Neural crest cell (in vitro differentiated cells): ENCODE results near the gene AATK. TPM values are rescaled to one million over a fixed set of nuclear protein-coding genes. Genes with fewer than 3 reads are reported as not detected.
A peak's percentile ranks its signal among the peaks of the same experiment; 100 is the strongest.
"Not testable (repeated sequence)": the region's sequence is repeated elsewhere in the genome, so short reads cannot be mapped to it uniquely, and the experiment has no call there.

Experiments
- DNase-seq: peaks from one replicate; pipeline ENCODE4 v3.0.0; 2021; ENCODE audit warnings: low read depth, mixed read lengths, low spot score
- H3K27ac Mint-ChIP-seq: one replicate; pipeline ENCODE4 v1.8.0; 2021; ENCODE audit warnings: mild to moderate bottlenecking, mixed read lengths; ENCODE audit not compliant: unreplicated experiment
- H3K27me3 Mint-ChIP-seq: 2 replicates; pipeline ENCODE4 v1.8.0; 2021; ENCODE audit warnings: low read depth, mild to moderate bottlenecking, mixed read lengths
- H3K36me3 Mint-ChIP-seq: 2 replicates; pipeline ENCODE4 v1.8.0; 2021; ENCODE audit warnings: low read depth, mild to moderate bottlenecking, mixed read lengths
- H3K4me1 Mint-ChIP-seq: 2 replicates; pipeline ENCODE4 v1.8.0; 2021; ENCODE audit warnings: mixed read lengths
- H3K4me3 Mint-ChIP-seq: one replicate; pipeline ENCODE4 v1.8.0; 2021; ENCODE audit warnings: mild to moderate bottlenecking, mixed read lengths
- H3K9me3 Mint-ChIP-seq: 2 replicates; pipeline ENCODE4 v1.8.0; 2021; ENCODE audit warnings: mixed read lengths
- total RNA-seq: library from RNA; stranded (reverse); gene quantifications from 2 replicates; pipeline ENCODE4 v1.2.1, GENCODE V29; 2021
- TF ChIP-seq, protein P1 (sequence below): fragments of 200-600 bp; sonication (generic); conservative IDR thresholded peaks from 2 replicates; pipeline ENCODE4 v1.5.0; 2021; ENCODE audit warnings: antibody characterized with exemption, mild to moderate bottlenecking

AATK gene
- total RNA-seq, 1 donor from 2014 or later = 6.0 TPM

DNA sequence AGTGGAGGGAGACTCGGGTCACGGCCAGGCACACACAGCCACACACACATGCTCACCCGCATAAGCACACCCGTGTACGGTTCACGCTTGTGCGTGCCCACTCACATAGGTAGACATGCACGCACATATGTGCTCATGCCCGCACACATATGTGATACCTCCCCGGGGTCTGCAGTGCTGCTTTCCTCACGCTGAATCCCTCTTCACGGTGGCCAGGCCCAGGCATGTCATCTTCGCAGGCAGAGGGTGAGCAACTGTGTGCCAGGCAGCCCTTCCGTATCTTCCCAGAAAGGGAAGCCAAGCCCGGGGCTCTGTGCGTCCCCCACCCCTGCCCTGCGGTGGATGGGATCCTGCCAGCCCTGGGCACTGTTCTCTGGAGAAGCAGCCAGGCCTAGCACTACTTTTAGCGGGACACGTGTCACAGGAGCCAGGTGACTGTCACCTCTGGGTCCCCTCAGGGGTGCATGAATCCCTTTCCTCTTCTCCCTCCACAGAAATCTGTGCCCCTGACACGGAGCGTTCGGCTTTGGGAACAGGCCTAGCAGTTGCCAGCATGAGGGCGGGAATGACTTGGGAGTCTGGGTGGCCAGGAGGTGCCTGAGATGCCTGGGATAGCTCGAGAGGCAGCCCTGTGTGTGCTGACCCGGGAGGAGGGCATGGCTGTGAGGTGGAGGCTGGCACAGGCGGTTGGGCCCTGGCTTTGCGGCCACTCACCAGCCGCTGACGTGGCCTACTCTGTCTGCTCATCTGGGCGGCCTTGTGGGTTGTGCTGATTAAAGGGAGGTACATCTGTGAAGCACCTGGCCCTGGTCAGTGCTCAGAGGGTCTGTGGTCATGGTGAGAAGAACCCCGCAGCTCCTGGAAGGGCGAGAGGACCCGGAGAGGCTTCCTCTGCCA is 83.6 kb downstream of the AATK start:
- no peaks in the 10 kb centered on the region for H3K36me3 Mint-ChIP-seq
- no peaks in the 10 kb centered on the region for H3K27me3 Mint-ChIP-seq
- peaks cover 5% of the 10 kb centered on the region for H3K4me1 Mint-ChIP-seq
- H3K9me3 Mint-ChIP-seq = no peaks in the 10 kb centered on the region
- TF ChIP-seq, protein P1, sequence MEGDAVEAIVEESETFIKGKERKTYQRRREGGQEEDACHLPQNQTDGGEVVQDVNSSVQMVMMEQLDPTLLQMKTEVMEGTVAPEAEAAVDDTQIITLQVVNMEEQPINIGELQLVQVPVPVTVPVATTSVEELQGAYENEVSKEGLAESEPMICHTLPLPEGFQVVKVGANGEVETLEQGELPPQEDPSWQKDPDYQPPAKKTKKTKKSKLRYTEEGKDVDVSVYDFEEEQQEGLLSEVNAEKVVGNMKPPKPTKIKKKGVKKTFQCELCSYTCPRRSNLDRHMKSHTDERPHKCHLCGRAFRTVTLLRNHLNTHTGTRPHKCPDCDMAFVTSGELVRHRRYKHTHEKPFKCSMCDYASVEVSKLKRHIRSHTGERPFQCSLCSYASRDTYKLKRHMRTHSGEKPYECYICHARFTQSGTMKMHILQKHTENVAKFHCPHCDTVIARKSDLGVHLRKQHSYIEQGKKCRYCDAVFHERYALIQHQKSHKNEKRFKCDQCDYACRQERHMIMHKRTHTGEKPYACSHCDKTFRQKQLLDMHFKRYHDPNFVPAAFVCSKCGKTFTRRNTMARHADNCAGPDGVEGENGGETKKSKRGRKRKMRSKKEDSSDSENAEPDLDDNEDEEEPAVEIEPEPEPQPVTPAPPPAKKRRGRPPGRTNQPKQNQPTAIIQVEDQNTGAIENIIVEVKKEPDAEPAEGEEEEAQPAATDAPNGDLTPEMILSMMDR = no peak
- H3K4me3 Mint-ChIP-seq = no peak overlapping the region
- peak overlapping the region; percentile 71 for H3K27ac Mint-ChIP-seq
- no peak for DNase-seq

DNA sequence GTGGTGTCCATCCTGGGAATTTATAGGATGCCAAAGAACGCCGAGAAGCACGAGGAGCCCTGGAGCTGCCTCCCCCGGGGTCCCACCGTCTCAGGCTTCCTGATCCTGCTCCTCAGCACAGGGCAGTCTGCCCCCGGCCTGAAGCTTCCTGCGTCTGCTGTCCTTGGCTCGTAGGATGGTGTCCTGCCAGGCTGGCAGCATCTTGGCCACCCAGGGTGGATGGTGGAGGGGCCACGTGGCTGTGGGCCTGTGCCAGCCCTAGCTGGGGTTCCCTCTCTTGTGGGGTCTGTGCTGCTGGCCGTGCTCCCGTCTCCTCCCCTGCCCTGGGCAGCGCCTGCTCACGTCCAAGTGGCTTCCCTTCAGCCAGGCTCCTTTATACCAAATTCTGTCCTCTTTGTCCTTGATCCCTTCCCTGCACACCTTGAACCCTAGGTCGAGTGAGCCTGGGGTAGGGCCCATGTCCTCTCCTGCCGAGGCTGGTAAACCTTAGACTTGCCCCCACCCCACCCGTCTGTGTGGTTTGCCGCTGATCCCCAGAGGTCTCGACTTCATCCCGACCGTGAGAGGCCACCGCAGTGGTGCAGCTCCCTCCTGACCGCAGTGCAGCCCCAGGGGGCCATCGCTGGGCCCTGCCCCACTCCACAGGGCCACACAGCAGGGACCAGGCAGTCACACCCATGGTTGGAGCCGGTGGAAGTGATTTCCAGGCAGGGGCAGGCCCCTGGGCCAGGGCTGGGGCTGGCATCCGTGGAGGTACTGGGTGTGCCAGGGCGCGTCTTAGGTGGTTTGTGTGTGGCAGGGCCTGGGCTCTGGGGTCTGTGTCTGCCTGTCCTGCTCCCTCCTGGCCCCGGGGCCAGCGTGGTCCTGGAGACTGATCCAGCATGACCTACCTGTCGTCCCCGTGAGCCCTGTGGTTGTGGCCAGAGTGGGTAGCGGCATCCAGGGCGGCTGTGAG is 84.5 kb downstream of the AATK start:
- Mint-ChIP-seq H3K36me3 (no peaks in the 10 kb centered on the region), H3K27ac (no peak overlapping the region), H3K4me1 (peaks cover 5% of the 10 kb centered on the region), H3K9me3 (no peaks in the 10 kb centered on the region), H3K27me3 (no peaks in the 10 kb centered on the region), H3K4me3 (no peak overlapping the region)
- TF ChIP-seq, protein P1 = no peak
- no peak for DNase-seq

DNA sequence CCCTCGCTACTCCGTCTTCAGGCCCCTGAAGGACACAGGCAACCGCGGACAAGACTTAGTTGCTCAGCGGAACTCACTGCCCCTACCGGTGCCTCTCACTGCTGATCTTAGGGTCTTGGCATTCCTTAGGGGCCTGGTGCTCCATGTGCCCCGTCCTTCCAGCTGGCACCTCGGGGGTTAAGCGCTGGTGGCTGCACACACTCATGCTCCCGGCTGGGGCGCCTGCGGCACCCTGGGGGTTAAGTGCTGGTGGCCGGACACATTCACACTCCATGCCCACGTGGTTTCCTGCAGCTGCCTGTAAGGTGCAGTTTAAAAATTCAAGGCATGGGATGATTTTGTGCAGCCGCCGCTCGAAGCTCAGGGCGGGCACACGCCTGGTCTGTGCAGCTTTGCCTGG is 86.0 kb downstream of the AATK start:
- H3K27me3 Mint-ChIP-seq = no peaks in the 10 kb centered on the region
- H3K4me1 Mint-ChIP-seq = peaks cover 5% of the 10 kb centered on the region
- no peaks in the 10 kb centered on the region for H3K9me3 Mint-ChIP-seq
- no peak overlapping the region for H3K4me3 Mint-ChIP-seq
- no peaks in the 10 kb centered on the region for H3K36me3 Mint-ChIP-seq
- TF ChIP-seq, protein P1 = no peak
- DNase-seq = no peak
- H3K27ac Mint-ChIP-seq = peak overlapping the region; percentile 28

DNA sequence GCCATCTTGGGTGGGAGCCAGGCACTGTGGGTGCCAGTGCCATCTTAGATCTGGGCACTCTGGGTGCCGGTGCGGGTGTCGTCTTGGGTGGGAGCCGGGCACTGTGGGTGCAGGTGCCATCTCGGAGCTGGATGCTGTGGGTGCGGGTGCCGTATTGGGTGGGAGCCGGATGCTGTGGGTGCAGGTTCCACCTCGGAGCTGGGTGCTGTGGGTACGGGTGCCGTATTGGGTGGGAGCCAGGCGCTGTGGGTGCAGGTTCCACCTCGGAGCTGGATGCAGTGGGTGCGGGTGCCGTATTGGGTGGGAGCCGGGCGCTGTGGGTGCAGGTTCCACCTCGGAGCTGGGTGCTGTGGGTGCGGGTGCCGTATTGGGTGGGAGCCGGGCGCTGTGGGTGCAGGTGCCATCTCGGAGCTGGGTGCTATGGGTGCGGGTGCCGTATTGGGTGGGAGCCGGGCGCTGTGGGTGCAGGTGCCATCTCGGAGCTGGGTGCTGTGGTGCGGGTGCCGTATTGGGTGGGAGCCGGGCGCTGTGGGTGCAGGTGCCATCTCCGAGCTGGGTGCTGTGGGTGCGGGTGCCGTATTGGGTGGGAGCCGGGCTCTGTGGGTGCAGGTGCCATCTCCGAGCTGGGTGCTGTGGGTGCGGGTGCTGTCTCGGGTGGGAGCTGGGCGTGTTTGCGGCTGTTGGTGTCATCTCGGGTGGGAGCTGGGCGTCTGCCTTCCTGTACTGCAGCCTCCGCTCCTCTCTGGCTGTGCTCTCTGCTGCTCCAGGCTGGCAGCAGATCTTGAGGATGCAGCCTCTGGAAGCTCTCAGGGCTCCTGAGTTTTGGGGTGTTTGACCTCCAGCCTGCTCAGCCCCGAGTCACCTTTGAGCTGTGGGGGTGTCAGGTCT is 87.8 kb downstream of the AATK start:
- H3K9me3 Mint-ChIP-seq, H3K36me3 Mint-ChIP-seq, H3K4me3 Mint-ChIP-seq, DNase-seq, H3K27ac Mint-ChIP-seq, H3K27me3 Mint-ChIP-seq: not testable (repeated sequence)
- H3K4me1 Mint-ChIP-seq = peaks cover 15% of the 10 kb centered on the region

DNA sequence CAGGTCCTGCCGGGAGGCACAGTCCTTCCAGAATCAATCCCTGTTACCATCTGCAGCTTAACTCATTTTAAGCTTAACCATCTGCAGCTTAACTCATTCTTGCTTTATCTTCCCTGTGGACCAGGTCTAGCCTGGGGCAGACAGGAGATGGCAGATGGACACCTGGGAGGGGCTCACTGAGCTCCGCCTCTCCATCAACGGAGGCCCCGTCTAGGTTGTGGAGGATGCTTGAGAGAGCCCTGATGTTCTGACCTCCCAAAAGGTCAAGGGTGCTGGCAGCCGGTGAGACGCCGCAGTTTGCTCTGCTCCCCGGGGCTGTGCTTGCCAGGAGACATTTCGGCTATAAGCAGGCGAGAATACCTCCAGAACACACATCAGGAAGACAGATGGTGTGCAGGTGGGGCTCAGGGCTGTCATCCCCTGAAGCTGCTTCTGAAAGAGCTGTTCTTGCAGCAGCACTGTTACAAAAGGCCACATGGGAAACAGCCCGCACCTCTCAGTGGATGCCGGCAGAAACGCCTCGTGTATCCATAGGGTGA is 89.8 kb downstream of the AATK start:
- DNase-seq = no peak
- TF ChIP-seq, protein P1 = no peak
- no peak overlapping the region for H3K4me3 Mint-ChIP-seq
- no peaks in the 10 kb centered on the region for H3K36me3 Mint-ChIP-seq
- H3K4me1 Mint-ChIP-seq = peaks cover 16% of the 10 kb centered on the region
- H3K9me3 Mint-ChIP-seq = no peaks in the 10 kb centered on the region
- no peak overlapping the region for H3K27ac Mint-ChIP-seq
- no peaks in the 10 kb centered on the region for H3K27me3 Mint-ChIP-seq
